HEK293T (cell line): ENCODE data around the gene TRIM4.

ENCODE experiments used
- ARNT ChIP-seq: fragments of 450-650 bp; IDR thresholded peaks from 2 replicates; pipeline ENCODE4 v1.6.1; 2017; ENCODE audit warnings: mild to moderate bottlenecking
- BHLHE40 ChIP-seq: fragments of 450-650 bp; IDR thresholded peaks from 2 replicates; pipeline ENCODE4 v1.6.1; 2016; ENCODE audit warnings: mild to moderate bottlenecking, moderate library complexity, borderline replicate concordance
- FOXA1 ChIP-seq: fragments of 450-650 bp; IDR thresholded peaks from 2 replicates; pipeline ENCODE4 v1.6.1; 2016; ENCODE audit warnings: mild to moderate bottlenecking
- FOXK2 ChIP-seq: fragments of 450-650 bp; IDR thresholded peaks from 2 replicates; pipeline ENCODE4 v1.6.1; 2016; ENCODE audit warnings: mild to moderate bottlenecking
- FOXM1 ChIP-seq: fragments of 450-650 bp; IDR thresholded peaks from 2 replicates; pipeline ENCODE4 v1.6.1; 2017; ENCODE audit warnings: mild to moderate bottlenecking, borderline replicate concordance
- LEF1 ChIP-seq: fragments of 450-650 bp; IDR thresholded peaks from 2 replicates; pipeline ENCODE4 v1.6.1; 2017; ENCODE audit warnings: mild to moderate bottlenecking, borderline replicate concordance
- SP1 ChIP-seq: fragments of 450-650 bp; IDR thresholded peaks from 2 replicates; pipeline ENCODE4 v1.6.1; 2017
- SUZ12 ChIP-seq: fragments of 450-650 bp; IDR thresholded peaks from 2 replicates; pipeline ENCODE4 v1.6.1; 2016; ENCODE audit warnings: mild to moderate bottlenecking

GRCh38 chr7:99899830-99900519 lies 19.4 kb downstream of the TRIM4 start:
- TF ChIP-seq ARNT (no peak), FOXM1 (0 out of 2 replicates have a peak, but pooled peaks have one; percentile 23), SUZ12 (no peak), SP1 (no peak), FOXK2 (no peak), LEF1 (no peak), BHLHE40 (no peak), FOXA1 (no peak)
